NB4 (cell line): Measurements from ENCODE around the gene TBX5.

Experiments
- DNase-seq: peaks from one replicate; pipeline ENCODE4 v3.0.0; 2010; ENCODE audit warnings: low read depth
- H3K4me3 ChIP-seq: one replicate; pipeline ENCODE4 v1.5.1; 2011; ENCODE audit warnings: mild to moderate bottlenecking, low read depth, low read length, moderate library complexity
- CTCF ChIP-seq: IDR thresholded peaks from one replicate; pipeline ENCODE4 v1.5.1; 2012; ENCODE audit warnings: low read depth, low read length
- MAX ChIP-seq: IDR thresholded peaks from 2 replicates; pipeline ENCODE4 v1.6.1; 2011; ENCODE audit warnings: low read depth, low read length
- MYC ChIP-seq: IDR thresholded peaks from 2 replicates; pipeline ENCODE4 v1.6.1; 2011; ENCODE audit warnings: low read depth, low read length
- POLR2A ChIP-seq: IDR thresholded peaks from 2 replicates; pipeline ENCODE4 v1.6.1; 2011; ENCODE audit warnings: mild to moderate bottlenecking; ENCODE audit not compliant: insufficient read length; ENCODE audit errors: extremely low read depth

TBX5 gene

GRCh38 chr12:114439261-114439683 is 33.3 kb upstream of the TBX5 start:
- DNase-seq: no peak
- no peak for TF ChIP-seq MYC
- no peak for TF ChIP-seq POLR2A
- TF ChIP-seq CTCF: no peak
- no peak for TF ChIP-seq MAX
- H3K4me3 ChIP-seq: no peak overlapping the region

- no peak for DNase-seq
- no peak overlapping the region for H3K4me3 ChIP-seq
- TF ChIP-seq MAX (no peak), MYC (no peak), POLR2A (no peak), CTCF (no peak)
These were observed 32.8 kb upstream of the TBX5 start for GRCh38 chr12:114438635-114439256.

GRCh38 chr12:114434341-114434740 is 28.4 kb upstream of the TBX5 start:
- no peak for DNase-seq
- H3K4me3 ChIP-seq: no peak overlapping the region
- no peak for TF ChIP-seq POLR2A
- TF ChIP-seq MYC: no peak
- no peak for TF ChIP-seq CTCF
- TF ChIP-seq MAX: no peak

GRCh38 chr12:114431902-114432301 is 26.0 kb upstream of the TBX5 start:
- no peak for TF ChIP-seq CTCF
- TF ChIP-seq MAX: no peak
- TF ChIP-seq POLR2A: no peak
- no peak for TF ChIP-seq MYC
- H3K4me3 ChIP-seq: no peak overlapping the region
- no peak for DNase-seq

GRCh38 chr12:114430306-114430705 is 24.4 kb upstream of the TBX5 start:
- no peak overlapping the region for H3K4me3 ChIP-seq
- TF ChIP-seq CTCF (no peak), MYC (no peak), POLR2A (no peak), MAX (no peak)
- no peak for DNase-seq
